ENCODE results near the gene SPAG9.

The SPAG9 gene

DNA sequence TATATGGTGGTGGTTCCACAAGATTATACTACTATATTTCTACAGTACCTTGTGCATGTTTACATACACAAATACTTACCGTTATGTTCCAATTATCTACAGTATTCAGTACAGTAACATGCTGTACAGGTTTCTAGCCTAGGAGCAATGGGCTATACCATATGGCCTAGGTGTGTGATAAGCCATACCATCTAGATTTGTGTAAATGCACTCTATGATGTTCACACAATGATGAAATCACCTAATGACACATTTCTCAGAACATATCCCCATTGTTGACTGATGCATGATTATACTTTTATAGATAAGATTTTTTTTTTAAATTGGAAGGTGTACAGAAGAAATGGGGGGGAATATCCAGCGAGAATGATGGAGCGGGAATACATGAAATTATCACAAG lies 131.5 kb downstream of the SPAG9 start:
- no peak for DNase-seq (ENCODE audit: low read depth)

DNA sequence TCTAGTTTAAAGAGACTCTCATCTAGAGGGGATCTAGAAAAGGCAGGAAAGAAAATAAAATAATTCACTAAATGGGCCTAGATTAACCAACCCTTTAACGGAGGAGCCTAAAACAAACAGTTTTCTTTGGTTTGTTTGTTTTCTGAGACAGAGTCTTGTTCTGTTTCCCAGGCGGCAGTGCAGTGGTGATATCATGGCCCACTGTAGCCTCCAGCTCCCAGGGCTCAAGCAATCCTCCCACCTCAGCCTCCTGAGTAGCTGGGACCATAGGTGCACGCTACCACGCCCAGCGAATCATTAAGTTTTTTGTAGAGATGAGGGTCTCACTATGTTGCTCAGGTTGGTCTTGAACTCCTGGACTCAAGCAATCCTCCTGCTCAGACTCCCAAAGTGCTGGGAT lies 132.2 kb downstream of the SPAG9 start:
- DNase-seq (ENCODE audit: low read depth), result no peak

DNA sequence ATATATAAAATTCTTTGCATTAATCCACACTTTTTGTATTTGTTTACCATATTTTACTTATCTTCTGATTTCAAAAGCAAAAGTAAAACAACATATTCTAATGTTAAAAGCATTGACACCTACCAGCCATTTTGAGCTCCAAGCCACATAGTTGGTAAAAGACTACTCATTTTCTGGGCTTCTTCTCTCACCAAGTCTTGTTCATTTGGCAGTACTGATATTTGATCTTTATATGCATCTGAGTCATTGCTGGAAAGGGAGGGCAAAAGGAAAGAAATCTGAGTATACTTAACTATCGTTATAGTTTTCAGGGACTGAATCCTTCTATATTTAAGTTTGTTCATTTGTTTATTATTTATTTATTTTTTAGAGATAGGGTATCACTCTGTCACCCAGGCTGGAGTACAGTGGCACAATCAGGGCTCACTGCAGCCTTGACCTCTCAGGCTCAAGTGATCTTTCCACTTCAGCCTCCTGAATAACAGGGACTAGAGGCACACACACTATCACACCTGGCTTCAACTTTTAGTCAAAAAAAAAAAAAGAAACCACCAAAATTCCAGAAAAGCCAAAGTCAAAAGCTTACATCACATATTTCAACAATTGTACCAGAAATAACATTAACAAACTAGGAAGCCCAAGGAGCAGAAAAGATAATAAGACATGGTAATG lies 133.5 kb downstream of the SPAG9 start:
- DNase-seq (ENCODE audit: low read depth), result no peak

DNA sequence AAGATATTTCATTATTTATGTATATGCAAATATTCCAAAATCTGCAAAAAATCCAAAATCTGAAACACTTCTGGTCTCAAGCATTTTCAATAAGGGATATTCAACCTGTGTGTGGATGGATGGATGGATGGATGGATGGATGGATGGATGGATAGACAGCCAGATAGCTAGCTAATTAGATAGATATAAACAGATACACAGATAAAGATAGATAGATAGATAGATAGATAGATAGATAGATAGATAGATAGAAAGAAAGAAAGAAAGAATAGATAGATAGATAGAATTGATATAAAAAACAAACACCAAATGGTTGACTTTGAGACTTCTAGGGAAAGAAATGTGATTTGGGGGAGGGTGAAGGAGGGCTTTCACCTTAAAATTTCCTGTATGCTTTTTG lies 139.4 kb downstream of the SPAG9 start:
- no peak for DNase-seq (ENCODE audit: low read depth)

DNA sequence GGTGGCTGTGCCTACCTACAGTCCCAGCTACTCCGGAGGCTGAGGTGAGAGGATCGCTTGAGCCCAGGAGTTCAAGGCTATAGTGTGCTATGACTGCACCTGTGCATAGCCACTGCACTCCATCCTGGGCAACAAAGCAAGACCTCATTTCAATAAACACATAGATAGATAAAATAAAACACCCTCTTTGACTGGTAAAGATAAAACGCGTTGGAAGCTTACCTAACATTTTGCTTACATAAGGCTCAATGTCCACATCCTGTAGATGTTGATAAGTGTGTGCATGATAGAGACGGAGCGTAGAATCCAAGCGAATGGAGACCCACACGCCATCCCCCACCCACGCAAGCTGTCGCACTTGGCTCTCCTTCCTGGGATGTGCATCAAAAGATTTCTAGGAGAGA lies 141.1 kb downstream of the SPAG9 start:
- no peak for DNase-seq (ENCODE audit: low read depth)

DNA sequence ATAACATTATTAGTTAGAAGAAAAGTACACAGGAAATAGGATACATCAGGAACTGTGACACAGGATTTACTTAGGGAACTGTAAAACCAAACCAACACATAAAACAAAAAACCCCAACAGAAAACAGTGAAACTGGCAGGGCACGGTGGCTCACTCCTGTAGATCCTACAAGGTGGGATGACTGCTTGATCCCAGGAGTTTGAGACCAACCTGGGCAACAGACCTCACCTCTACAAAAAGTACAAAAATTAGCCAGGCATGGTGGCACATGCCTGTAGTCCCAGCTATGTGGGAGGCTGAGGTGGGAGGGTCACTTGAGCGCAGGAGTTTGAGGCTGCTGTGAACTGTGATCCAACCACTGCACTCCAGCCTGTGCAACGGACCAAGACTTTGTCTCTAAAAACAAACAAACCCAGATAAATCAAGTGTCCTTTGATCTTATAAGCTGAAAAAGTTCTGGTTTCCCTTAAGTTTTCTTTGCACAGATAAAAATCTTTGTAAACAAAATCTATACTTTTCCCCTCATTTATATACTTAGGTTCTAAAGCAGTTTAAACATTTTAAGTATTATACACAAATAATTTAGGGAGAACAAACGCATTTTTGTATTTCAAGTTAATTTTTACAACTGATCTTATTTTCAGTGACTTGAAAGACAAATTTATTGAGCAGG lies 143.0 kb downstream of the SPAG9 start:
- DNase-seq (ENCODE audit: low read depth), result no peak

DNA sequence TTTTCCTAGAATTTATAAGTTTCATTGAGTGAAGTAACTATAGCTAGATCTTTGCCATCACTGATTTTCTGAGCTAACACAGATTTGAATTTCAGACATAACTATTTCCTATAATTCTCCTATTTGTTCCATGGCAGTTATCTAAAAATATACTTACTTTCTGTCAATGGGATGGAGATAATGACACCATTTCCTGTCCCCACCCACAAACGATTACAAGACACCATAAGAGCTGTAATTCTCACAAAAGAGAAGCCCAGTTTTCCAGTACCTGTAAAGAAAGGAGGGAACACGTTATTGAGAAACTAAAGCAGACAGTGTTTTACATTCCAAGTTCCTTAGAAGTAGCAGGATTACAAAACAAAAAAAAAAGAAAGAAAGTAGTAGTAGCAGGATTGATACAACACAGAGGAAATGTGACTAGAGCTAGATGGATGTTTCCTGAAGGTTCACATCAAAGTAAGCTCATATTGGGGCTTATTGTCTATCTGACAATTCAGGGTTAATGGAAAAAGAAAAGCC lies 143.7 kb downstream of the SPAG9 start:
- DNase-seq (ENCODE audit: low read depth), result no peak

DNA sequence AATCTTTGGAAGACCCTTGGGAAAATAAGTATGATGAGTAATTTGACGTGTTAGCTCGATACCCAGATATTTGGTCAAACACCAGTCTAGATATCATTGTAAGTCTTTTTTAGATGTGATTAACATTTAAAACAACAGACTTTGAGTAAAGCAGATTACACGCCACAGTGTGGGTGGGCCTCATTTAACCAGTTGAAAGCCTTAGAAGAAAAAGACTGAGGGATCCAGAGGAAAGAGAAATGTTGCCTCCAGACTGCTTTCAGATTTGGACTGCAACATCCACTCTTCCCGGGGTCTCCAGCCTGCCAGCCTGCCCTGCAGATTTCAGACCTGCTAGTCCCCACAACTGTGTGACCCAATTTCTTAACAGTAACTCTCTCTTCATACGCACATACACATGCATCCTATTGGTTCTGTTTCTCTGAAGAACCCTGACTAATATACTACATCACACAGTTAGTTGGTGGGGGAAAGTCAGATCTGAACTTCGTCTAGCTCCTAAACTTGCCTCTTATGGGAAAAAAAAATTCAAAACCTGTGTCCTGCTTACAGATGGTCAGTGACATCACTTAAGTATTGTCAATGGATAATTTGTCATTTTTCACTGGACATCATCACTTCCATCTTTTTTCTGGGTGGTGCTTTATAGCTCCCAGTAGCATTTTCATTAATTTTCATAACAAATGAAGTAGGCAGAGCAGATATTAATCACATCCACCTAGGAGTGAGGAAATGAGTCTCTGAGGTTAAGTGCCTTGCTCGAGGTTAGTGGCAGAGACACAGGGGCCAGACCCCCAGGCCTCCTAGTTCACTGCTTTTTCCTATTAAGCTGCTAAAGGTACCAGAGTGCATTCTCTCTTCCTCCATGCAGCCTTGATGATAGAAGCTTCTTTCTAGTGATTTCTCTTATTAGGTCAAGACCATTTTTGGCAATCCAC lies 146.8 kb downstream of the SPAG9 start:
- DNase-seq (ENCODE audit: low read depth), result no peak

DNA sequence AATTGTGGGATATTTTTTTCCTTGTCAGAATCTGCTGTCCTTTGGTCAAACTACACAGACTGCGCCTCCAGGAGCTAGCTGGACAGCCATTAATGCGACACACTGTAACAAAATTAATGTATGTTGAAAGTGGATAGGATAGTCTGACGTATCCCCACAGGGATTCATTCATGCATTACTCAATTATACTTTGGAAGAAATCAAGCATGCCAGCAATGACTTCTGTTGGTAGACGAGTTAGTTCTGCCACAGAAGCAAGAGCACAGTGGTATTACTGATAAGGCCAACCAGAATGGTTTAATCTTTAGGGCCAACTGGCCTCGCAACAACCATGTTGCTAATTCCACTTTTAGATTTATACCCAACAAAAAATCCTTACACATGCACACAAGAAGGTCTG lies 148.1 kb downstream of the SPAG9 start:
- DNase-seq (ENCODE audit: low read depth), result no peak

DNA sequence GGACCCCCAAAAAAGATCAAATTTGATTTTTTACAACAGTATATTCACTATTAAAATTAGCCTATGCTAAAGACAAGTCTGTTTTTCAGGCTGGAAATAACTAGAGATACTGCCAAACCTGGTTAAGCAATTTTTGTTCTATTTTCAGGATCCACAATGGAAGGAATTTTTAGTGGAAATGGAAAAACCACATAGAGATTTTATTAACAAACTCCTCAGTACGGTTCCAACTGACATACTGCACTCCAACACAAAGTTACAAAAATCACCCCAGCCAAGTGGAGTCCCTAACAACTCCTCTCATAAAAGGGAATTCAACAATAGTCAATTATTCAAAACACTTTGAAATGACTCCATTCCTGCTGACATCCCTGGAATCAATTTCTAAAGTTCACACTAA lies 152.9 kb downstream of the SPAG9 start:
- DNase-seq (ENCODE audit: low read depth), result no peak

DNA sequence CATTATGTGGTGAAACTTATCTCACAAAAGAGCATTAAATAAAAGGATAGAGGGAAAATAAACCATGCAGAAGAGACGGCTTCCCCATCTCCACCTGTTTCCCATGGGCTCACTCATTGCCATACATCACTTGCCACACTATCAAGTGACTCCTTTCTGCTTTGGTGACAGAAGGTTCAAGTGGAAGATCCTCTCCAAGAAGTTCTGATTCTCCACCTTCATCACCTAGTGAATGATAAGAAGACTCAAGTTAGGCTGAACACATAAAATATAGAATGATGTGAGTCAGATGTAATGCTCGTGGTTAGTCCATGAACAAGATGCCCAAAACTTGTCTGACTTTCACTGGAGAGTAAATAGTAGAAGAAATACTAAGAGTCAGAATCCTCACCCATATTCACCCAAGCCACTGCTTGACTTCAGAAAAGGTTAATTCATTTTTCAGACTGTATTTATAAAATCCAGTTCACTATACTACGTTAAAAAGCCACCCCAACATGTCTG lies 154.5 kb downstream of the SPAG9 start:
- no peak for DNase-seq (ENCODE audit: low read depth)

DNA sequence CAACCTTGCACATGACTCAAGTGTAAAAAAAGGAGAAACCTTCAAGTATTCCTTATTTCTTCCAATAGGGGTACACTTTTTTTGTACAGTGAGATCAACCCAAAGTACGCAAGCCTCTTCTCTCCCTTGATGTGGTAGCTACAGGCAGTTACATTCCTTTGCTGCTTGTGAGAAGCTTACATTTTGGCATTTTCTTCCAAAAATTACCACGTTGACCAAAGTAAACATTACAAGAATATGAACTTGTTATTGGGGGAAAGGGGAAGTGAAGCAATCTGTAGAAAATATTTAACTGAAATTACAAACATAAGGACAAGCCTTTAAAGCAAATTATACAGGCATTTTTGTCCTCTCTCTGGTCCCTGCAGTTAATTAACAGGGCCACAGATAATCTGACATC lies 157.5 kb downstream of the SPAG9 start:
- DNase-seq (ENCODE audit: low read depth), result no peak

DNA sequence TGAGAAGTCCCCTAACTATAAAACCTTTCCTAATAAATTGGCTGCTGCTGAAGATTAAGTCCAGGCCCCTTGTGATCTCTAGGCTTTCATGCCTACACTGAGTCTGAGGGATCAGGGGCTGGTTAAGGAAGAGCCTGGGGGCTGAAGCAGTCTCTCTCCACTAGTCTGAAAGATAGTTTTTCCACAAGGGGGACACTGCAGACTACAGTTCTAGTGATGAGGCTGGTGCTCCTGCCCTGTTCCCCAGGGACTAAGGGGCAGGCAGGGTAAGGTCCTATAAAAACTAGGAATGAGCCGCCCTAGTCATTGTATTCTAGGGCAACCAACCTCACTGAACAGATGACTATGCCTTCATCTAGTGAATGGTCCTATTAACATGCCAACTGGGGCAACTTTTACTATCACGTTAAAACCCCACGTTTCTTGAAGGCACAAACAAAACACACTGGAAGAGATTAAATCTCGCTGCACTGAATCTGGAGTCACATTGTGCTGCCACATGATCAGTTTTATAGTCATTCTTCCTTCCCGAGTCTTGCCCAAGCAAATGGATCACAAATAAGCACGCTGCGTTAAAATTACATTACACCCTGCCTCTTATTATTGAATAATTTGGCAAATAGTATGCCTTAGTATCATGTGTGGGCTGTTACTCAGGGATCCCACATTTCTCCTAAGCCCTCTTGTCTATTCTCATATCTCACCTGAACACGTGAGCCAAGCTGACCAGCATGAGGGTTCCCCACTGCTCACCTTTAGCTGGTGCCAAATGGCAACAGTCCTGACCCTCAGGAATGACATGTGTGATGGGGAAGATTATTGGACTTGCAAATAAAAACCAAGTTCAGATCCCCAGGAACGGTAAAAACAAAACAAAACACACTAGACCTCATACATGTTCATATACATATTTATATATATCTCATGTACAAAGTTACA lies 159.1 kb downstream of the SPAG9 start:
- DNase-seq (ENCODE audit: low read depth), result no peak

DNA sequence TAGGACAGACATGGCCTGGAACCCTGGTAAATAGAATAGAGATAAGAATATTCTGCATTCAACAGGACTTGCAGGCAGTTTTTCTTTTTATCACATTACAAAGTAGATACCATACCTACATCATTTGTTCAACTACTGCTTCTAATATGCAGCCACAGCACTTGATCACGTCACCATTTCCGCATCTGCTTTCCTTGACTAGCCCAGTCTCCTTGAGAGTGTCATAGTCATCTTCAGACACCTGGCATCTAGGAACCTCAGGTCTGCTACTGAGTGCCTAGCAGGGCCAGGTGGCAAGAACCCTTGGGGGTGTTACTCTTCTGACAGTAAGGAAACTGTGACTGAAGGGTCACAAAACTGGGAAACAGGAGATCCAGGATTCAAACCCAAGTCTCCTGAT lies 161.3 kb downstream of the SPAG9 start:
- DNase-seq (ENCODE audit: low read depth), result no peak

DNA sequence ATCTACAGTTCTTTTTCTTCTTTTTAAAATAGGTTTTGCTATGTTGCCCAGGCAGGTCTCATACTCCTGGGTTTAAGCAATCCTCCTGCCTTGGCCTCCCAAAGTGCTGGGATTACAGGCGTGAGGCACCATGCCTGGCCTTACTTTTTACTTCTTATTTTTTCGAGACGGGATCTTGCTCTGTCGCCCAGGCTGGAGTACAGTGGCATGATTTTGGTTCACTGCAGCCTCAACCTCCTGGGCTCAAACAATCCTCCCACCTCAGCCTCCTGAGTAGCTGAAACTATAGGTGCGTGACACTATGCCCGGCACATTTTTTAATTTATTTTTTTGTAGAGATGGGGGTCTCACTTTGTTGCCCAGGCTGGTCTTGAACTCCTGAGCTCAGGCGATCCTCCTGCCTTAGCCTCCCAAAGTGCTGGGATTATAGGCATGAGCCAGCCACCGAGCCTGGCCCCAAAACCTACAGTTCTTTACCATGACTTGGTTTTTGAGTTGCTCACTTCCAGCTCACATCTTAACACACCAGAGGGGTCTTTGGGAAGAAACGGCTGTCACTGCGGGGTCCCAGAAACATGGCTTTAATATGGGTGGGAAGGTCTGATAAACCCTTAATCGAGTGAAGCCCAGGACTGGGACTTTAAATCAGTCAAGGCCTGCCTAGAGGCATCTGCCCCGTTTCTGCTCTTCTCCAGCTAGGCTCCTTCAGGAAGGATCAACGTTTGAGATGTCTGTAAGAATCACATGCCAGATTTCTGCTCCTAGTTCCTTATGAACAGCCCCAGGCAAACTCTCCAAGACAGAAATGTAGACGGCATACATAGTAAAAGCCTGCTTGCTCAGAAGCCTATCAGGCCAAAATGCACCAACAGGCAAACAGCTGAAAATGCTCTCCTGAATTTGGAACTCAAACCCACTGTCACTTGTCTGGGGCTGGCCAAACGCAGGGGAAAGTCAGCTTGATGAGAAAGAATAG lies 162.8 kb downstream of the SPAG9 start:
- no peak for DNase-seq (ENCODE audit: low read depth)

DNA sequence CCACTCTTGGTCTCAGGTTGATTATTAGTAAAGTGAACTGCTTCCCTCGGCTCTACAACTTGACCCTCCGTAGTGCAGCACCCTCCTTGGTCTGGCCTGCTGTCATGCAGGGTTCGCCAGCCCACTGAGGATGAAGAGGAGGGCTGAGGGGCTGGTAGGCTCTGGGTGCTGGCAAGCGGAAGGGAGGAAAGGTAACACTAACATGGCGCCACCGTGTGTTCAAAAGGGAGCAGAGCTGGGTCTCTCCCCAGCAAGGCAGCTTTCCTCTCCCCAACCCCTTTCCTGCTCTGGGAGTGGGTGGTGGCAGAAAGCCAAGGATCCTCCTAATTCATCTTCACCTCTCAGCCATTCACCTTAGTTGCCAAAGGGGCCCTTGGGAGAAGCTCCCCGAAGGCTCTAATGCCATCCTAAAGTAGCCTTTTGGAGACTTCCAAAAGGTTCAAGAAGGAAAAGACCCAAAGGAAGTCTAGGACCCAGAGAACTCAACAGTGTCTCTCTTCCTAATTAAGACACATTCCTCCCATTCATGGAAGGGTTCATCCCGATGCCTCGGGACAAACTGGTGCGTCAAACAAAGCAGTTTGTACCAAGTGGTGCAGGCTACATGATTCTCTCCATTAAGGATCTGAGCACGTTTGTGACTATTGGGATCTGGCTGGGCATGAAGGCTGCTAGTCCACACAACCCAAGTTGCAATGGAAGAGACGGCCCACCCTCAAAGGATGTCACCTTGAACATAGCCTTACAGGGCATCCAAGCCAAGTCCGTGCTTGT lies 163.7 kb downstream of the SPAG9 start:
- DNase-seq (ENCODE audit: low read depth), result peak; percentile 42

DNA sequence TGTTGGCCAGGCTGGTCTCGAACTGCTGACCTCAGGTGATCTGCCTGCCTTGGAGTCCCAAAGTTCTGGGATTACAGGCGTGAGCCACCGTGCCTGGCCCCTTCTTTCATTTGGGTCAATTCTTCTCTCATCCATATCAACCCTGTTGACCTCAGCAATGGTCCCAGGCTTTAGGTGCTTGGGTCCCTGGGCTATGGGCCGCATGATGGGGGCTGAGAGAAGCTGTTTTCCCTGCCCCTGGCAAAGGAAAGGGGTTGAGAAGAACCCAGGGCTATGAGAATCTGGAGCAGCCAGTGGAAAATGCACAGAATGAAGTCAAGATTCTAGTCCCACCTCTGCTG lies 164.3 kb downstream of the SPAG9 start:
- DNase-seq (ENCODE audit: low read depth), result no peak

DNA sequence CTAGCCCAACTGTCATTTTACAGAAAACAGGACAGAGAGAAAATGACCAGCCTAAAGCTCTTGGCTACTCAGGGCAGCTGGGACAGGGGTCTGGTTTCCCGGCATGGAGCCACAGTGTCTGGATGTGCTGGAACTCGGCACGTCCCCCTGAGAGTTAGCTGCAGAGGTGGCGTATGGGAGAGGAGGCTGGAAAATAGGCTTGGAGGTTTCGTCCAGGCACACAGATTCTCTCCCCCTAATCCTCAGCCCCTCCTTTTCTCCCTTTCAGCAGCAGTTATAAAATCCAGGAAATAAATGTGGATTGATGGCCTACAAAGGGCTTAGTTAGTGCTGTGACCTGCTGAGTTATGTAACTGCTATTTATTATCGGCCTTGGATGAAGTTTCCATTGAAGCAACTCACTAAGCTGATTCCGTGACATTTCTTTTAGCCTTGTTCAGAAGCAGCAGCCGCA lies 165.0 kb downstream of the SPAG9 start:
- DNase-seq (ENCODE audit: low read depth), result no peak

DNA sequence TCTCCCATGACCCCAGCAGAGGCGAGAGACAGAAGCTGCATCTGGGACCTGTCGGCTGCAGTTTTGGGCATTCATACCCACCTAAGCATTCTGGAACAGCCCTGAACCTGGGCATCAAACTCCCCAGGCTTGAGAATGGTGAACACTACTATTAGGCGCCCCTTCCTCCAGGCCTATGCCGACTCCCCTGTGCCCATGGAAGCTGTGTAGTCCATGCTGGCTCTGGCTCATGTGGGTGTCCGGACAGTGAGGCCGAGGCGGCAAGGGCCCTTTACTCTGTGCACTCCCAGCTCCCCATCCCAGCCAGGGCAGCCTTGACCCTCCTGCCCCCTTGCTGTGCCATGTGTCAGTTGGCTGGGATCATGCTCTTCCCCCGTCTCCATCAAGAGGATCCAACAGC lies 165.5 kb downstream of the SPAG9 start:
- no peak for DNase-seq (ENCODE audit: low read depth)

Data from stimulated activated CD8-positive, alpha-beta memory T cell treated with anti-CD3 and anti-CD28 coated beads, Interleukin-15, amount 100 ng/mL, for 1 hour (primary cell).